ENCODE results near the gene AUTS2.

- TF ChIP-seq CTCF (conservative IDR thresholded peaks at IDR 0.05; ENCODE audit: low read depth, low read length) (no peak), EZH2 (IDR thresholded peaks at IDR 0.05; ENCODE audit: borderline replicate concordance, low read depth, low read length, poor library complexity, severe bottlenecking) (no peak)
These were observed 590.8 kb downstream of the AUTS2 start for GRCh38 chr7:70188901-70189650.

Measured in A673 (cell line).